NCI-H1436 treated with DMSO at 0.1 percent for 48 hours (cell line): ENCODE measurements around the gene PABPC3.

Experiments used
- DNase-seq: peaks from one replicate; lab custom pipeline; 2025; lab: John Stamatoyannopoulos, UW

PABPC3 gene

DNA sequence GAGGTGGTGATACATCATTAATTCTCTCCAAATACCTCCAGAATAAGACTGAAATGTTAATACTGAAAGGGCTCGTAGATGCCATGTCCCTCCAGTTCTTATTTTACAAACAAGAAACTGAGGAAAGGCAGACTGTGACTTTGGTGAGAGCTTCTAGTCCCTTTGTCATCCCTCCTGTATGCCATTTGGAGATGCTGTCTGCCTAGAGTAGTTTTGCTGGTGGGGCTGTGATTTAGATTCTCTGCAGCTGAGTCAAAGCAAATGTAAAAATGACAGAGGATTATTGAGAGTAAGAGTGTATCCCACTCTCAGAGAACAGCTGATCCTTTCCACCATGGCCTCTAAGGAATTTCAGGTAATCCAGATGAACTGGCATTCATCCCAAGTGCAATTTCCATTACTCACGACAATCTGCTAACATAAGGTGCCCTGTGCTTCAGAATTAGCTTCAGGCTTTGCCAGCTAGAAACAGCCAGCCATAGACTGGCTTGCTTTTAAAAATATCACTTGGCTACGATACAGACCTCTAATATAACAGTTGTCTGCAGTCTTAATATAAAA is 16.8 kb downstream of the PABPC3 start:
- DNase-seq: no peak

DNA sequence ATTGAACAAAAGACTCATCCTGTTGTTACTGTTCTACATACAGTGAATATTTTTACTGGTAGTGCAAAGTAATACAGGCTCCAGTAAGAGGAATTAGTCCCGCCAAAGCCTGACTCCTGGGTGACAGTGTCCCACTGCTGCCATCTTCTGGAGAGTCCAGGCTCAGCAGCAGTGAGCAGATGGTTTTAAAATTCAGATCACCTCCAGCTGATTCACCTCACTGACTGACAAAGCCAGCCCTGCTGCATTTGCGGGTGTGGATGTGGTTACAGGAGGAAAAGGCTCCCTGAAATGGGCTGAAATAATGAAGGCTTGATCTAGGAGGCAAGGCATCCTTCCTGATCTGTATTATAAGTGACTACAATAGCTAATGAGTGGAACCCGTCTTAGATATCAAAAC is 18.3 kb downstream of the PABPC3 start:
- DNase-seq: no peak

DNA sequence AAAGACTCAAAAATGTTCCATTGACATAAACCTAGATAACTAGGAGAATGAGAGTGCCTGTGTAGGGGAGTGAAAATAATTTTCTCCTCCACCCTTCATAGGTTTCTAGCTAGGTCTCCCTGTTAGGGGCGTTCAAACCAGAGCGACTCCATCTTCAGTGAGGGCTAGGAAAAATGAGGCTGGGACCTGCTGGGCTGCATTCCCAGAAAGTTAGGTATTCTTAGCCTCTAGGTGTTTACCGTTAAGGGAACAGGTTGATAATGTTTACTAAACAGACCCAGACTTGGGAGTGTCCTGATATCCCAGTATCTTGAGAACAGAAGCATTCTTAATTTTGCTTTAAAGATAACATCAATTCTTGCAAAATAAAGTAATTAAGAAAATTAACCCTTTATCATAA is 20.1 kb downstream of the PABPC3 start:
- no peak for DNase-seq

DNA sequence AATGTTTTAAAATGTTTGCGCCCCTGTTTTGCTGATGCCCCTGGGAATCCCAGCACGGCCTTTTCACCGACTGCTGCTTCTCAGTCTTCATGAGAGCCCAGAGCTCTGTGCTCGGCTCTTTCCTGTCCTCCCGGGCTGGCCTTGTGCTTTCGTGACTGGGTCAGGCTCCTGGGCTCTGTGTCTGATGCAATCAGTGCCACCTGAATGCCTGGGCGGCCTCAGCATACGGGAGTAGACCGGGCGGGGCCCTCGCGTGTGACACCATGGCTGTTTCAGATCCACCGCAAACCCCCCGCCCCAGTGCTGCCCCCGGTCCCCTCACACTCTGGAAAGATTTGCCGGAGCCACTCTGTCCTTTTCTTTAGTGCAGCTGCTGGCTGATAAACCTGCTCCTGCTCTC is 21.4 kb downstream of the PABPC3 start:
- no peak for DNase-seq

DNA sequence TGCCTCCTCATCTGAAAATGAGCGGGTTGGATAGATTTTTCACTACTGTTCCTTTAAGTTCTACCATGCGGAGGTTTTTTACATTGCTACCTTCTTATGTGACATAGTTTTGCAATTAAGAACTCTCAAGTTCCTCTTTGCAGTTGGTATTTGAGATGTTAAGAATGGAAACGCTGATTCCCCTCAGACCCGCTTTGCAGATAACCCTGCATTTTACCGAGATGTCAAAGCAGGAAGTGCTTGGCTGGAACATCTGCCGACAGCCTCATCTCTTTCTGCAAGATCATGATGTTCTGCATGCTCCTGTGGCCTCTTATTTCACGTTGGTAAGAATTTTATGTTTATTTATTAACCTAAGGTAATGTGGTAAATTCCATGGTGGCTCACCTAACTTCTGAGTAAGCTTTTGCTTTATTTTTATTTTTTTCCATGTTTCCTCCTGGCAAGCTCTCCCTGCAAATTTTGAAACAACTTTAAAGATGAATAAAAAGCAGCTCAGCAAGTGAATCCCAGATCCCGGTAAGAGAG is 22.5 kb downstream of the PABPC3 start:
- no peak for DNase-seq

DNA sequence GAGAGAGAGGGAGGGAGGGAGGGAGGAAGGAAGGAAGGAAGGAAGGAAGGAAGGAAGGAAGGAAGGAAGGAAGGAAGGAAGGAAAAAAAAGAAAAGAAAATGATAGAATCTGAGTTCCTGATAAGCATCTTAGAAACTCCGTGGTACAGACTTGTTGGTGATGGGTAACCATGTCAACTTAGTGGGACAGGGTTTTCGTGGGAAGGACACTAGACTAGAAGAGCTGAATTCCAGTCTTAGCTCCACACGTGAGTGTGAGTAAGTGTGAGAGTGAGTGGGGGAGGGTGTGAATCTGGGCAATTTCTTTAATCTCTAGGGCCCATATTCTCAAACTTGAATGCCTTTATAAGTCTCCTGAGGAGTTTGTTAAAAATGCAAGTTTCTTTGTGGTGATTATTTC is 35.0 kb downstream of the PABPC3 start:
- DNase-seq: no peak

DNA sequence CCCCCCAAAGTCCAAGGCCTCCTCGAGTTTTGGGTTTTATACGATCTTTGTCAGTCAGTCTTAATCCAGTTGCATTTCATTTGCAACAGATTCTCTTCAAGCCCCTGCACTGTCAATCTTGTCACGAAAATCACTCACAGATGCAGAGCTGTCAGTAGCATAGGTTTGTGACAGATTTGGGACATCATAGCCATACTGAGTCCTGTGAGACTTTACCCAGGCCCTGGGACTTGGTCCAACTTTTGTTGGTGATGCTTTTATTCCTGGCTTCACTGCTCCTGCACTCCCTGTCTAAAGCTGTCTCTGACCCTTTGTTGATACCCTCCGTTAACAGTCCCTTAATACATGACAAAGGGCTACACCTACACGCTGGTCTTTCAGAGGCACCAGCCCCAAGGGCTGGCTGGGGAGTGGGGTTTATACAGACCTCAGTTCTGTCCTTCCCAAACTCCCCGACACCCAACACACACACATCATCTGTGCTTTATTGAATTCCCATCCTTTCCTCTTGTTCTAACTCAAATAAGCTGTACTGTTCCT is 36.0 kb downstream of the PABPC3 start:
- DNase-seq: no peak

DNA sequence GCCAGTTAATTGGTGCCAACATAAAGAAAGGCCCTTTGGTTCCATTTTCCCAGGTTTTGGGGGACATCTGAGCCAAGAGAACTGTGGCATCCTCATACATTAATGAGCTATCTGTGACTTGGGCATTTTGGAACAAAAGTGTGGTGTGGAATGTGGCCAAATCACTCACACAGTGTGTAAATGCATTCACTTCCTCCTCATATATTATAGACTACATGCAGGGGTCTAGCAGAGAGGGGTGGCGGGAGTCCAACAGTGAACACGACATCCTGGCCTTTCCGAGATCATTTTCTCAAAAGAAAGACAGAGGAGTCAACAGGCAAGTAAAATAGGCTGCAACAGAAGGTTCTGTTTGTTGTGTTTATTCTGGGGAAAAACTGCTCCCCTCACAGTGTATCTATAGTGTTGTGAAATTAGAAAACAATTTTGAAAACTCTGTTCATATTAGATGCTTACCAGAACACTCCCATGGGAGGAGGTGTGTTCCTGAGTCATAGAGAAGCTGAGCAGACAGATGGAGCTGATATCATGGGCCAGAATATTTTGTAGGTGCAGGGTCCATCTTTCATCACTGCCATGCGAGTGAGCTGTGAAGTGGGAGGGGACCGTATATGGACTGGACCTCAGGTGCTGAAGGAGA is 36.9 kb downstream of the PABPC3 start:
- DNase-seq: no peak

DNA sequence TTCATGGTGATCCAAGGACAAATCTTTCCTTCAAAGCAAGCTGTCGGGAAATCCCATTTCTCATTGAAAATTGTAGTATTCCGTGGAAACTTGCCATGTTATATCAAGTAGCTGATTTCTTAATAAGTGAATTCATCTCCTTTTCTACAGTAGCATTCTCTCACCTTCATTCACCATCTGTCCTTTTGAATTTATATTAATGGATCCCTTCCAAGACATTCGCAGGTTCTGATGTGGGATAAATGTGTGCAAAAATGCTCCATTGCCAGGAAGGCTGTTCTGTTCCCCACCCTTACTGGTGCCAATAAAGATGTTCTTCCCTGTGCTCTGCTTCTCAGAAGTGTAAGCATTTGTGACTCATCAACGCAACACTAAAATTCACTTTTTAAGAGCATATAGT is 40.0 kb downstream of the PABPC3 start:
- no peak for DNase-seq

DNA sequence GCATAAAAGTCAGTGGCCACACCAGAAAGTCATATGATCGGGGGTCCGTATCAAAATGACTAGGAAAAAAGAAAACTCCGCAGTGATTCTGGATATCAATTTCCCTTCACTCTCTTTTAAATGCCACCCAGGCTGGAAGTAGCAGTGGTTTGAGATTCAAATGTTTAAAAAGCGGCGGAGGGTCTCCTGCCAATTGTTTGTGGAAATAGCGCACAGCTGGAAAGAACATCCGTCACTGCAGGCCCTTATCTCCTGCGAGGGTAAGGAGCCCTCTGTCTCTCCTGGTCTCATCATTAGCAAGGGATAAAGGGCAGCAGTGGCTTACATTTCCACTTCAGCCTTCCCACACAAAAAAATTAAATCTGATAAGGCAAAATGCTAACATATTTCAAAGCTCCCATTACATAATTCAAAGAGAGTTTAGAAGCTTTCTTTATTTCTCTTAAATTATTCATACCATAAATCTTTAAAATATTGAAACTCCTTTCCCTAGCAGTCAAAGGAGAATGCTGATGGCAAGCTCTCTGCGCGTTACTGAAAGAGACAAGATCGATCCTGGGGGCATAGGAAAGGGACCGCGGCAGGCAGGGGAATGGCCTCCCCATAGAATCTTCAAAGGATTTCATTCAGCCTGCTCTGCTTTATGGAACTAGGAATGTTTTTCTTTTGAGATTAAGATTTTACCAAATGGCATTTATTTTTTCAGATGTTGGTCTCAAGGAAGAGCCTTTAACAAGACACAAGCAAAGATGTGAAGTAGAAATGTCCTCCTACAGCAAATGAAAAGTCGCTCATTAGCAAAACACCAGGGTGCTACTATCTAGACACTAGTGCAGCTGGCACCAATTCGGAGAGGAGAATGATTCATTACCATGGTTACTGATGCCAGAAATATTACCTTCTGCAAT is 41.2 kb downstream of the PABPC3 start:
- no peak for DNase-seq

DNA sequence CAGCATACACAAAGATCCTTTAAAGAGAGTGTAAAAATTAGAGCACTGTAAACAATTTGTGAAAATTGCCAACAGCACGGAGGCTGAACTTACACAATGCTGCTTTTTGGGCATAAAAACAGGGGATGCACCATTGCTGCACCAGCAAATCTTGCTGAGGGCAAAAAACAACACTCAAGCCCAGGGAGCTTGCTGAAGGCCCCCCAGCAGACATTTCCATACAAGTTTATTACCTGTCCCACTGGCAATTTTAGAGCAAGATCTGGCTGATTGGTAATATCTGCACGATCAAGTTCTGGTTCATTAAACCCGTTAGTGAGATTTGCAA is 41.8 kb downstream of the PABPC3 start:
- no peak for DNase-seq

DNA sequence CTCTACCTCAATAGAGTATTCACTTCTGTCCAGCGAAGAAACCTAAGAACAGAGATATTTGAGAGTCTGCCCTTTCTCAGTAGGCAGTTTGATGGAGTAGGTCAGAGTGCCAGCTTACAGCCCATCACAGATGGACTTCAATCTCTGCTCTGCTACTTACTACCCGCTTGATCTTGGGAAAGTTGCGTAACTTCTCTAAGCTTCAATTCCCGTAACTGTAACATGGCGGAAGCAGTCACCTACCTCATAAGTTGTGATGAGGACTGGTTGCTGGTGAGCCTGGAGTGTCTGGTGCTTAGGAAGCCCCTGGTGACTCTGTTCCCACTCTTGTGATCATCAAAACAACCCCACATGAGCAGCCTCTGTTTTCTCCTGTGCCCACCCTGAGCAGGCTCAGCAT is 45.1 kb downstream of the PABPC3 start:
- DNase-seq: no peak

DNA sequence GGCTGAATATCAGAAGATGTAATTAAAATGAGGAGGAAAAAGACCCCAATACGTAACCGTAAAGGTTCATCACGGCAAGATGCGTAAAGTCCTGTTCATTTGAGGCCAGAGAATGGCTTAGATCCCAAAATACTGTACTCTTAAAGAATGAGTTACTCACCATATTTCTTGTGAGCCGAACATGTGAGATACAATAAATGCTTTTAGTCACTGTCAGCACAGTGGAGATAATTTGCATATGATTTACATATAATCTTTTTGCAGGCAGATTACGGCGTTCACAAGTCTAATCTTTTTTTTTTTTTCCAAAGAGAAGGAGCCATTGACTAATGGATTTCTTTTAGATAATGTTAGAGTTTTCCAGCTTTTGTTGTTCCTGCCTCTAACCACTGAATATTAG is 47.8 kb downstream of the PABPC3 start:
- DNase-seq: no peak

DNA sequence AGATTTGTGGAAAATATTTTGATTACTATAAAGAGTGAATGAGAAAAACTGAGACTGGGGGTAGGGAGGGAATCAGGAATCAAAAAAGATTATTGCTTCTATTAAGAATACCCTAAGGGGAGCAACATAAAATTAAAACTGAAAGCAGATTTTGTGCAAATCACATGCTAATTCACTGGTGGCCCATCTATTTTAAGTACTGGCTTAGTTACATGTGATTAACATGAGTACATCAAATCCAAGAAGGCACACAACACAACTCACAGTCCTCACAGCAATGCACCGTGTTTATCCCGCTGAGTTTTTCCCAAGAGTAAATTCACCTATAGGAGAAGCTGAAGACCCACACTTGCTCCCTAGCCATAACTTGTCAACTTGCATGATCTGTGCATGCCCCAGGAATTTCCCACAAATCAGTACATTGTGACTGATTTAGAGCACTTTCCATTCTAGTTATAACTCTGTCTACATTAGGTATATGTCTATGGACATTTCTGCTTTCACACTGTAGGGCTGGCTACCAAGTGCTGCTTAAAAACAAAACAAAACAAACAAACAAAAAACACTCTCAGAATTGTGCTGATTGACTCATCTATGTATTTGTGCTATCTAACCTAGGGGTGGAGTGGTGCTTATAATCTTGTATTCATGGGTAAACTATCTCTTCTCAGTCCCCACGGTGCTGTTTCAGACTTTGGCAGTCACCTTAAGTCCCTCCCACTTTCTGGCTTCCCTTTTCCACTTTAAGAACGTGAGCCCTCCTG is 51.9 kb downstream of the PABPC3 start:
- no peak for DNase-seq

DNA sequence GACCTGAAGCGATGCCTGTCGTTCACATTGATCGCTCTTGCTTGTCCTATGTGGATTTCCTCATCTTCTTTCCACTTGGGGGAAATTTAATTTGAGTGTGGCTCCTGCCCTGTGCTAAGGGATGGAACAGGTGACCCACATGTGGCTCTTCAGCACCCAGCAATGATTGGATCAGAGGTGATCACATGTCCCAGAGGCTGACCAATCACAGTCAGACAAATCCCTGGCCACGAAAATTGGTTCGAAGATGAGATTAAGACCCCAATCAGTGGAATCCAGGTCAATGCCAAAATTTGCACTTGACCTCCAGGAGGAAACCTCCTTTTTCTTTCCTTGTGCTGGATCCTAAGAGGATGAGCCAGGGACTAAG is 52.5 kb downstream of the PABPC3 start:
- no peak for DNase-seq
